ENCODE results near the gene CALCOCO2. TPM values are rescaled to one million over a fixed set of nuclear protein-coding genes. Genes with fewer than 3 reads are reported as not detected.

Gene CALCOCO2
- total and polyA plus RNA-seq, 2 of the 13 experiments (the other 11 are each of a cell fraction or from before 2014, with no cell fraction given) = 72.9 to 111 TPM

DNA sequence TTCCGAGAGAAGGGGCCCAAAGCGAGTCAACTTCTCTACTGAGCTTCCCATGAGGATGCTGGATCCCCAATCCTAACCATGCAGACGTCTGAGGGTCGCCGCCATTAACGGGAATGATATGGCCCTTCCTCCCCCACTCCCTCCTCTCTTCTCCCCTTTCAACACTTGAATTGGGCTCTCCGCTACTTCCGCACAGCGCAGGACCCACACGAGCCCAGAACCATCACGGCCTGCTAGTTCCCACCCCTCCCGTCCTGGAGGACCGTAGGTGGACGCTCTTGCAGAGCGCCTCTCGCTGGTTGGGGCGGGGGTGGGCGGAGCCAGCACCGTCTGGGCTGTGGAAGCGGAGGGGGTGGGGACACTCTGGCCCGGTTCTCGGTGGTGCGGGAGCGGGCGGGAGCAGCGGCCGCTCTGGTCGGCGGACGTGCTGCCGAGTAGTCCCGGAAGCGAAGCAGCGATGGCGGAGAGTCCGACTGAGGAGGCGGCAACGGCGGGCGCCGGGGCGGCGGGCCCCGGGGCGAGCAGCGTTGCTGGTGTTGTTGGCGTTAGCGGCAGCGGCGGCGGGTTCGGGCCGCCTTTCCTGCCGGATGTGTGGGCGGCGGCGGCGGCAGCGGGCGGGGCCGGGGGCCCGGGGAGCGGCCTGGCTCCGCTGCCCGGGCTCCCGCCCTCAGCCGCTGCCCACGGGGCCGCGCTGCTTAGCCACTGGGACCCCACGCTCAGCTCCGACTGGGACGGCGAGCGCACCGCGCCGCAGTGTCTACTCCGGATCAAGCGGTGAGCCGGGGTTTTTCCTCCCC is 77.4 kb downstream of the CALCOCO2 start, which contains the start of gene UBE2Z (continued):
- TF ChIP-seq, protein P1, sequence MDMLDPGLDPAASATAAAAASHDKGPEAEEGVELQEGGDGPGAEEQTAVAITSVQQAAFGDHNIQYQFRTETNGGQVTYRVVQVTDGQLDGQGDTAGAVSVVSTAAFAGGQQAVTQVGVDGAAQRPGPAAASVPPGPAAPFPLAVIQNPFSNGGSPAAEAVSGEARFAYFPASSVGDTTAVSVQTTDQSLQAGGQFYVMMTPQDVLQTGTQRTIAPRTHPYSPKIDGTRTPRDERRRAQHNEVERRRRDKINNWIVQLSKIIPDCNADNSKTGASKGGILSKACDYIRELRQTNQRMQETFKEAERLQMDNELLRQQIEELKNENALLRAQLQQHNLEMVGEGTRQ (IDR thresholded peaks at IDR 0.05; ENCODE audit: low read depth, low read length) = no peak
- TF ChIP-seq, protein P1 (CRISPR knock-in tag; IDR thresholded peaks at IDR 0.05; ENCODE audit: borderline replicate concordance) = no peak
- peak; percentile 52; the same call in 1 of the 2 replicates for TF ChIP-seq GTF2F1 (IDR thresholded peaks at IDR 0.05; ENCODE audit: low read length)
- TF ChIP-seq ZNF780A (CRISPR knock-in tag; IDR thresholded peaks at IDR 0.05) = no peak; the same call in 1 of the 2 replicates
- TF ChIP-seq, protein P2, sequence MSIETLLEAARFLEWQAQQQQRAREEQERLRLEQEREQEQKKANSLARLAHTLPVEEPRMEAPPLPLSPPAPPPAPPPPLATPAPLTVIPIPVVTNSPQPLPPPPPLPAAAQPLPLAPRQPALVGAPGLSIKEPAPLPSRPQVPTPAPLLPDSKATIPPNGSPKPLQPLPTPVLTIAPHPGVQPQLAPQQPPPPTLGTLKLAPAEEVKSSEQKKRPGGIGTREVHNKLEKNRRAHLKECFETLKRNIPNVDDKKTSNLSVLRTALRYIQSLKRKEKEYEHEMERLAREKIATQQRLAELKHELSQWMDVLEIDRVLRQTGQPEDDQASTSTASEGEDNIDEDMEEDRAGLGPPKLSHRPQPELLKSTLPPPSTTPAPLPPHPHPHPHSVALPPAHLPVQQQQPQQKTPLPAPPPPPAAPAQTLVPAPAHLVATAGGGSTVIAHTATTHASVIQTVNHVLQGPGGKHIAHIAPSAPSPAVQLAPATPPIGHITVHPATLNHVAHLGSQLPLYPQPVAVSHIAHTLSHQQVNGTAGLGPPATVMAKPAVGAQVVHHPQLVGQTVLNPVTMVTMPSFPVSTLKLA (IDR thresholded peaks at IDR 0.05) = no peak; the same call in 1 of the 2 replicates
- TF ChIP-seq PTBP1 (IDR thresholded peaks at IDR 0.05; ENCODE audit: low read depth, low read length, poor library complexity, severe bottlenecking) = peak; percentile 63
- TF ChIP-seq, protein P3, sequence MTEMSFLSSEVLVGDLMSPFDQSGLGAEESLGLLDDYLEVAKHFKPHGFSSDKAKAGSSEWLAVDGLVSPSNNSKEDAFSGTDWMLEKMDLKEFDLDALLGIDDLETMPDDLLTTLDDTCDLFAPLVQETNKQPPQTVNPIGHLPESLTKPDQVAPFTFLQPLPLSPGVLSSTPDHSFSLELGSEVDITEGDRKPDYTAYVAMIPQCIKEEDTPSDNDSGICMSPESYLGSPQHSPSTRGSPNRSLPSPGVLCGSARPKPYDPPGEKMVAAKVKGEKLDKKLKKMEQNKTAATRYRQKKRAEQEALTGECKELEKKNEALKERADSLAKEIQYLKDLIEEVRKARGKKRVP (CRISPR knock-in tag; IDR thresholded peaks at IDR 0.05) = no peak; a peak in 1 of 4 replicates
- 0 out of 2 replicates have a peak, but pooled peaks have one; percentile 63 for TF ChIP-seq ZNF713 (CRISPR knock-in tag; IDR thresholded peaks at IDR 0.05)
- TF ChIP-seq POLR2A (IDR thresholded peaks at IDR 0.05; ENCODE audit: insufficient read depth in 1 of 2, low read depth in 2 of 2, low read length in 2 of 2) = peak; percentile 90 to 92
- peak; percentile 88; the same call in 1 of the 2 replicates for TF ChIP-seq ZNF782 (CRISPR knock-in tag; IDR thresholded peaks at IDR 0.05; ENCODE audit: borderline replicate concordance)
- TF ChIP-seq ZNF720 (CRISPR knock-in tag; IDR thresholded peaks at IDR 0.05) = 0 out of 2 replicates have a peak, but pooled peaks have one; percentile 92
- TF ChIP-seq BORCS8-MEF2B (CRISPR knock-in tag; IDR thresholded peaks at IDR 0.05) = peak; percentile 90; the same call in 1 of the 2 replicates
- TF ChIP-seq, protein P4, sequence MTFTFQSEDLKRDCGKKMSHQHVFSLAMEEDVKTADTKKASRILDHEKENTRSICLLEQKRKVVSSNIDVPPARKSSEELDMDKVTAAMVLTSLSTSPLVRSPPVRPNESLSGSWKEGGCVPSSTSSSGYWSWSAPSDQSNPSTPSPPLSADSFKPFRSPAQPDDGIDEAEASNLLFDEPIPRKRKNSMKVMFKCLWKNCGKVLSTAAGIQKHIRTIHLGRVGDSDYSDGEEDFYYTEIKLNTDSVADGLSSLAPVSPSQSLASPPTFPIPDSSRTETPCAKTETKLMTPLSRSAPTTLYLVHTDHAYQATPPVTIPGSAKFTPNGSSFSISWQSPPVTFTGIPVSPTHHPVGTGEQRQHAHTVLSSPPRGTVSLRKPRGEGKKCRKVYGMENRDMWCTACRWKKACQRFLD (CRISPR knock-in tag; IDR thresholded peaks at IDR 0.05; ENCODE audit: borderline replicate concordance) = no peak
- no peak for TF ChIP-seq FOXA1 (IDR thresholded peaks at IDR 0.05)
- TF ChIP-seq FOXA1 (CRISPR knock-in tag; IDR thresholded peaks at IDR 0.05) = 0 out of 2 replicates have a peak, but pooled peaks have one; percentile 36
- peak; percentile 96 for TF ChIP-seq MED8 (CRISPR knock-in tag; IDR thresholded peaks at IDR 0.05; ENCODE audit: insufficient replicate concordance)
- peak; percentile 62 for TF ChIP-seq MED13 (CRISPR knock-in tag; IDR thresholded peaks at IDR 0.05)
- TF ChIP-seq ZNF367 (CRISPR knock-in tag; IDR thresholded peaks at IDR 0.05; ENCODE audit: borderline replicate concordance) = no peak; the same call in 1 of the 2 replicates
- TF ChIP-seq CENPBD1 (CRISPR knock-in tag; IDR thresholded peaks at IDR 0.05; ENCODE audit: borderline replicate concordance, low read depth) = no peak; the same call in 1 of the 2 replicates
